ENCODE measurements around the gene DZIP3. TPM values are rescaled to one million over a fixed set of nuclear protein-coding genes. Genes with fewer than 3 reads are reported as not detected.

Gene DZIP3
- total and polyA plus RNA-seq, 2 of the 8 experiments (the other 6 are each of a cell fraction or from before 2014, with no cell fraction given): 10.4 to 24.3 TPM

- 87% methylated on average over 4 of the region's 4 CpGs; no CpG with 5 or more reads in 1 of the 2 experiments for WGBS, 2 experiments (ENCODE audit: extremely low coverage in 1 of 2, insufficient coverage in 1 of 2, insufficient read length in 1 of 2, insufficient replicate concordance in 2 of 2, low coverage in 1 of 2, low lambda C conversion rate in 2 of 2, missing lambda C conversion rate in 1 of 2)
- H2AK5ac ChIP-seq (ENCODE audit: low read depth, low read length): no peak overlapping the region
Measured at GRCh38 chr3:108724101-108724500, 134.6 kb downstream of the DZIP3 start.

More at GRCh38 chr3:108724101-108724500, 134.6 kb downstream of the DZIP3 start:
- POLR2A ChIA-PET (ENCODE audit: partially characterized antibody): no interaction called here
- no peak overlapping the region for H3K27ac ChIP-seq (ENCODE audit: low read depth, low read length)
- no peak overlapping the region for H2BK120ac ChIP-seq (replicated peaks; ENCODE audit: low read depth, low read length)
- no peak overlapping the region for H3K18ac ChIP-seq (ENCODE audit: extremely low read depth, low read length)
- H3K14ac ChIP-seq (ENCODE audit: insufficient read length): no peak overlapping the region
- no peak overlapping the region for H2BK12ac ChIP-seq (ENCODE audit: low read depth, low read length)
- DNase-seq (ENCODE audit: low read depth in 1 of 2, low spot score in 2 of 2) (no peak), FAIRE-seq (no peak)
- TF ChIP-seq EP300 (IDR thresholded peaks at IDR 0.05; ENCODE audit: borderline replicate concordance in 1 of 2, low read depth in 2 of 2, low read length in 2 of 2) (no peak), GABPA (IDR thresholded peaks at IDR 0.05; ENCODE audit: borderline replicate concordance, insufficient read depth, low read length) (no peak)
- peak overlapping the region; percentile 76; the same call in 1 of the 2 replicates for H2AFZ ChIP-seq (ENCODE audit: low read length)
- H3K4me3 ChIP-seq (ENCODE audit: extremely low read depth in 1 of 4, insufficient read depth in 2 of 4, low read depth in 3 of 4, low read length in 4 of 4): no peak overlapping the region
- H4K5ac ChIP-seq (ENCODE audit: insufficient read length, low read depth, low read length): no peak overlapping the region
- H3K9ac ChIP-seq (replicated peaks in 1 of 4; ENCODE audit: extremely low read depth in 1 of 4, low read depth in 3 of 4, low read length in 3 of 4): no peak overlapping the region
- no peak overlapping the region for H3K23ac ChIP-seq (ENCODE audit: insufficient read length)
- H3K4me2 ChIP-seq (ENCODE audit: insufficient read depth in 1 of 2, low read depth in 2 of 2, low read length in 2 of 2): no peak overlapping the region
- H3K9me3 ChIP-seq (ENCODE audit: insufficient read depth in 2 of 2, low read depth in 1 of 2, low read length in 1 of 2): no peaks in the 10 kb centered on the region
- no peak overlapping the region for H4K91ac ChIP-seq (replicated peaks; ENCODE audit: insufficient read length, low read length)
- H2BK20ac ChIP-seq (ENCODE audit: low read length): no peak overlapping the region
- no peaks in the 10 kb centered on the region for H3K79me2 ChIP-seq (ENCODE audit: control insufficient read depth in 1 of 2, insufficient read depth in 2 of 2, low read length in 2 of 2)
- no peak overlapping the region for H2BK15ac ChIP-seq (ENCODE audit: low read length)
- H3K23me2 ChIP-seq (ENCODE audit: low read depth, low read length): no peaks in the 10 kb centered on the region; the same call in 1 of the 2 replicates
- H3K56ac ChIP-seq (replicated peaks; ENCODE audit: insufficient read length, low read depth, low read length): no peak overlapping the region
- no peaks in the 10 kb centered on the region for H3K36me3 ChIP-seq (ENCODE audit: control insufficient read depth in 2 of 4, insufficient read depth in 4 of 4, low read length in 3 of 4)
- H4K8ac ChIP-seq (ENCODE audit: extremely low read depth, insufficient read depth, low read length): no peak overlapping the region
- CTCF ChIA-PET (ENCODE audit: partially characterized antibody): no interaction called here
- H2BK5ac ChIP-seq (ENCODE audit: low read depth, low read length): no peak overlapping the region
- H3K4me1 ChIP-seq (replicated peaks in 1 of 4; ENCODE audit: control insufficient read depth in 3 of 4, insufficient read depth in 4 of 4, low read length in 3 of 4): no peaks in the 10 kb centered on the region
- H3K4ac ChIP-seq (replicated peaks; ENCODE audit: insufficient read length, low read depth, low read length): no peak overlapping the region
- H4K20me1 ChIP-seq (replicated peaks in 1 of 2; ENCODE audit: control insufficient read depth in 1 of 2, insufficient read depth in 2 of 2, low read length in 2 of 2): no peaks in the 10 kb centered on the region
- no peaks in the 10 kb centered on the region for H3K79me1 ChIP-seq (ENCODE audit: low read depth, low read length)
- no peaks in the 10 kb centered on the region for H3K27me3 ChIP-seq (replicated peaks in 1 of 4; ENCODE audit: control insufficient read depth in 3 of 4, extremely low read depth in 1 of 4, insufficient read depth in 3 of 4, low read length in 3 of 4)

Measured in H1 (cell line).